NCI-H82 (cell line): ENCODE data around the gene GNAS.
A peak's percentile ranks its signal among the peaks of the same experiment; 100 is the strongest.

Experiments
- DNase-seq: peaks from one replicate; lab custom pipeline; 2025; lab: John Stamatoyannopoulos, UW

GNAS gene

DNA sequence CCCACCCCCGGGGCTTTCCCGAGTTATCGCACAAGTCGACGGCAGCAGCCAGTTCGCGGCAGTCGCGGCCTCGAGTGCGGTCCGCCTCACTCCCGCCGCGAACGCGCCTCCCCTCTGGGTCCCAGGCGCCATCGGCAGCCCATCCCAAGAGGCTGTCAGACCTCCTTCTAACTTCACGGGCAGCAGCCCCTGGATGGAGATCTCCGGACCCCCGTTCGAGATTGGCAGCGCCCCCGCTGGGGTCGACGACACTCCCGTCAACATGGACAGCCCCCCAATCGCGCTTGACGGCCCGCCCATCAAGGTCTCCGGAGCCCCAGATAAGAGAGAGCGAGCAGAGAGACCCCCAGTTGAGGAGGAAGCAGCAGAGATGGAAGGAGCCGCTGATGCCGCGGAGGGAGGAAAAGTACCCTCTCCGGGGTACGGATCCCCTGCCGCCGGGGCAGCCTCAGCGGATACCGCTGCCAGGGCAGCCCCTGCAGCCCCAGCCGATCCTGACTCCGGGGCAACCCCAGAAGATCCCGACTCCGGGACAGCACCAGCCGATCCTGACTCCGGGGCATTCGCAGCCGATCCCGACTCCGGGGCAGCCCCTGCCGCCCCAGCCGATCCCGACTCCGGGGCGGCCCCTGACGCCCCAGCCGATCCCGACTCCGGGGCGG lies 1.6 kb downstream of the GNAS start:
- no peak for DNase-seq

DNA sequence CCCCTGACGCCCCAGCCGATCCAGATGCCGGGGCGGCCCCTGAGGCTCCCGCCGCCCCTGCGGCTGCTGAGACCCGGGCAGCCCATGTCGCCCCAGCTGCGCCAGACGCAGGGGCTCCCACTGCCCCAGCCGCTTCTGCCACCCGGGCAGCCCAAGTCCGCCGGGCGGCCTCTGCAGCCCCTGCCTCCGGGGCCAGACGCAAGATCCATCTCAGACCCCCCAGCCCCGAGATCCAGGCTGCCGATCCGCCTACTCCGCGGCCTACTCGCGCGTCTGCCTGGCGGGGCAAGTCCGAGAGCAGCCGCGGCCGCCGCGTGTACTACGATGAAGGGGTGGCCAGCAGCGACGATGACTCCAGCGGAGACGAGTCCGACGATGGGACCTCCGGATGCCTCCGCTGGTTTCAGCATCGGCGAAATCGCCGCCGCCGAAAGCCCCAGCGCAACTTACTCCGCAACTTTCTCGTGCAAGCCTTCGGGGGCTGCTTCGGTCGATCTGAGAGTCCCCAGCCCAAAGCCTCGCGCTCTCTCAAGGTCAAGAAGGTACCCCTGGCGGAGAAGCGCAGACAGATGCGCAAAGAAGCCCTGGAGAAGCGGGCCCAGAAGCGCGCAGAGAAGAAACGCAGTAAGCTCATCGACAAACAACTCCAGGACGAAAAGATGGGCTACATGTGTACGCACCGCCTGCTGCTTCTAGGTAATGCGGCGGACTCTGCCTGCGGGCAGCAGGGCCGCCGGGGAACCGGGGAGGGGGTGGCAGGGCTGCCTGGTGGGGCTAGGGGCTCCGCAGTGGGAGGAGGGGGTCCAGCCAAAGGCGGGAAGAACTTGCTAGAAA lies 2.3 kb downstream of the GNAS start:
- peak; percentile 26 for DNase-seq

DNA sequence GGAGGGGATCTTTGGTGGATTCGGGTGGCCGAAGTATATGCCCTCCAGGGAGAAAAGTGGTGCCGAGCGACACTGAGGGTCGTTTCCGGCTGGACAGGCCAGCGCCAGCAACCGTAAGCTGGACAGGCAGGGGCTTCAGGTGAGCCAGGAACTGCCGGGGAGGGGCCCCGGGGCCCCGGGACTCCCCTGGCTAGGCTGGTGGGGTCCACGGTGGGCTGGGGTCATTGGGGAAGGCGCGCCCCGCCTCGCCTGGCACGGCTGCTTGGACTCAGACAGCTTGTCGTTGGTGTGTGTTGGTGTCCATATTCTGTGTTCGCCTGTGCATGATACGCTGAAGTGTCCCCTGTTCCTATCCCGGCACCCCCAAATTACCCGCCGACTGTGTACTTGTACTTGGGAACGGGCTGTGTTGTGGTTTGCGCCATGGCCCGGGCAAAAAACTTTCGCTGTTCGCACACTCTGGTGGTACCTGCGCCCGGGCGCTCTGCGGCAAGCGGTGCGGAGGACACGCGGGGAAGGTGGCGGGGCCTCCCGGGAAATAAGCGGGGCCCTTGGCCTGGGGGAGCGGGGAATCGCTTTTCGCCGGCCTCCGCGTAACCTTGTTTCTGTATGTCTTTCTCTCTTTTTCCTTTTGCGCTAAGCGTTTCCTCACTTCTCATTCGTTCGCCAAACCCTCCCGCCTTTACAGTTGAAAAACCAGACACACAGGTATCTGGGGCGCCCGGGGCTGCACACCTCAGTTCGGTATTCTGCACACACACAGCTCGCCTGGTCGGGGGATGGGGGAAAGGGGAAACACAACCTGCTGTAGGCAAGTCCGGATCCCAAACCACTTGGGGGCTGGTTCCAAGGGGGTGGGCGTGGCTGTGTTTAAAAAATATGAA lies 3.2 kb downstream of the GNAS start:
- no peak for DNase-seq

DNA sequence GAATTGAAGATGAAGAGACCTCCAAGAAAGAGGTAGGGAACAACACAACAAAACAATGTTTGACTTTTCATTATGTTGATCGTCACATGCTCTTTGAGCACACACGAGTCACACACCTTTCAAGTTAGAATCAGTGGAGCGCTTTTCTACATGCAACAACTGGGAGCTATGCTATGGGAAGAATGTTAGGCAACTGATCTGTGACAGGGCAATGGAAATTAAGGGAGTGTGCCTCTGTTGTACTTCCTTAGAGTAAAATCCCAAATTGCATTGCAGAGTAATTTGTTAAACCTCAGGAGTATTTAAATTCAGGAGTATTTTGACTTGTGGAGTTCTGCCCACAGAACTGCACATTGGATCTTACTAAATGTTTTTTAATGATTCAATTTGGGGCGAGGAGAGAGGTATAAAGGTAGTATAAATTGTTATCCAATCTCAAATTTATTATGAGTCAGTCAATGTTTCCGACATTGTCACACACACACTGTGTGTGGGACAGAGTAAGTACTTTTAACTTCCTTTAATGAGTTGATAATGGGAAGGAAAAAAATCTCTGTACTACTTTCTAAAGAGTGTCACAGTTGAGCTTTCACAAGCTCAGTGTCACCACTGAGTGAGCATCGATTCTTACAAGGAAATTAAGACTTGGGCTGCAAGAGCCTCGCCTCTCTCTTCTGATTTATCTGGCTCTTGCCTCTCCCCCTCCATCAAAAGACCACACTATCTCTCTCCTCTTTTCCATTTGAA lies 10.7 kb downstream of the GNAS start:
- no peak for DNase-seq

DNA sequence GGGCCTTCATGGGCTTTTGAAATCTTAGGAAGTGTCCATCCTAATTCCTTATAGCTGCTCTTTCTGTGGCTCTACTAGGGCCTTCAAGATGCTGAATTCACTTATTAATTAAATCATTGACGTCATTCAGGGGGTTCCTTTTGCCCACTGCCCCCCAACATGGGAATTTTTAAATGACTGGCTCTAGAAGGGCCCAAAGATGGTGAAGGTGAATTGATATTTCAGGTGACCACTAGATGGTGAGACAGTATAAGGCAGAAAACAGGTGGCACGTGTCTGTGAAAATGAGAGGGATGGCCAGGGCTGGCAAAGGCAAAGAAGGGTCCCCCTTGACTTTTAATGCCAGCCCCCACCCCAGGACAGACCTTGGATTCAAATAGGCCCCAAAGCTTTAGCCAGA lies 11.8 kb downstream of the GNAS start:
- DNase-seq, result peak; percentile 27

DNA sequence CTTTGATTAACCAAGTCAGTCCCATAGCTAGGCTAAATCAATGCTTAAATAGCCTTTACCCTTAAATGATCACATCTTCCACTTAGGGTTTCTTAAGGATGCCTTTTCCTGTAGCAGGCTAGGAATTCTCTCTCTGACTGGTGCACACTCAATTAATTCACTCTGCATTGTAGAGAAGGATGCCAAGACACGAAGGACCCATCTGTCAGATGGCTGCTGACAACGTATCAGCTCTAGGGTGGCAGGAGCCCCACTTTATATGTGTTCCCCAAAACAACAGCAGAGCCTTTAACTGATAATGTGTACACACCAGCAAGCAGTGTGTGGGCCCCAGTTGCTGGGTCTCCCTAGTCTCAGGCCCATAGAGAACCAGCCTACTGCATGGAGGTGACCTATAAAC lies 13.3 kb downstream of the GNAS start:
- no peak for DNase-seq

DNA sequence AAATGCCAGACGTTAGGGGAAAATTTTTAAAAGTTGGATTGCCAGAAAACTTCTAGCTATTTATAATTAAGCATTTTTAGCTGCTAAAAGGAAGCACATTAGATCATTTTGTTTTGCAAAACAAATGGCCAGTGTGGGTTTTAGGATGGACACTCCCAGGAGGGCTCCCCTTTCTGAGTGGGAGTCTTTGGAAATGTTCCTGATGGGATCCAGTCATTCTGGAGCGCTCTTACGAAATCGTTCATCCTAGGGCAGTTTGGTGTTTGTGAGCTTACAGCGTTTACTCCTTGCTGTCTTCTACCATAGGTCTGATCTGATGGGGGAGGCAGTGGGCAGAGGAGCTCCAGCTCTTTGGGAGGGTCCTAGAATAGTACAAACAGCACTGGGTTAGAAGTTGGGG lies 14.7 kb downstream of the GNAS start:
- DNase-seq, result no peak

DNA sequence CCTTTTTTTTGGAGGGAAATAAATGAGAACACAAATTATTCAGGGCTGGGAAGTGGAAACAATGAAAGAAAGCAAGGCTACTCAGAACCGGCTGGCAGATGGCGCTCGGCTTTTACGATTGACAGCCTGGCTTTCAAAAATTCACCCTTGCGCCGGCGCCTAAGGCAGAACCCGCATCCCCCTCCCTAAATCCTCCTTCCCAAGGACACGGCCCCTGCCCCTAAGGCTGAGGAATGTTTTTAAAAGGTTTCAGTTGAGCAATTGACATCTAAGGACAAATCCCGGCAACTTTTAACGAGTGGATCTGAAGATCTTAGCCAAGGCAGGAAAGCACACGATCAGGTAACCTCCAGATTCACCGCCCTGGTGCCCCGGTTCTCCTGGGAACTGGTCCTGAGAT lies 16.3 kb downstream of the GNAS start:
- DNase-seq, result peak; percentile 86

DNA sequence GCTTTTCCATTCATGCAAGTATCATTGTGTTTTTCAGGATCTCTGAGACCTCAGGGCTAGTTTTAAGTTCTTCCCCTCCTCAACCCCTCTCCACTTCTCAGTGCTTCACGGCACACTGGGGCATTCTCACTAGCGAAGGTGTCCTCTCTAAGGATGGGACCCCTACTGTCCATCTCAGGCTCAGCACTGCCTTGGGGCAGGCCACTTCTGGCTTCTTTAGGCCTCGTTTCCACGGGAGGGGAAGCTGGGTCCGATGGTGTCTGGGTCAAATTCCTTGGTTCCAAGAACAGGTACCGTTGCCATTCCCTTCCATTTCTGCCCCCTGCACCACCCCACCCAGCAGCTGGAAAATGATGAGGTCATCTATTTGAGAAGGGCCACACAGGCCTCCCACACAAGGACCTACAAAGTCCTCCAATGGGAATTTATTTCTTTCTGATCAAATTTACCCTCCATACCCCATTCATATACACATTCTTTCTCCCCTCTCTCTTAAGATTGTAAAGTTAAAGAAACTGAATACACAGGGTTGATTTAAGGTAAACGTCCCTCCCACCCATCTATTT lies 17.2 kb downstream of the GNAS start:
- DNase-seq, result no peak

DNA sequence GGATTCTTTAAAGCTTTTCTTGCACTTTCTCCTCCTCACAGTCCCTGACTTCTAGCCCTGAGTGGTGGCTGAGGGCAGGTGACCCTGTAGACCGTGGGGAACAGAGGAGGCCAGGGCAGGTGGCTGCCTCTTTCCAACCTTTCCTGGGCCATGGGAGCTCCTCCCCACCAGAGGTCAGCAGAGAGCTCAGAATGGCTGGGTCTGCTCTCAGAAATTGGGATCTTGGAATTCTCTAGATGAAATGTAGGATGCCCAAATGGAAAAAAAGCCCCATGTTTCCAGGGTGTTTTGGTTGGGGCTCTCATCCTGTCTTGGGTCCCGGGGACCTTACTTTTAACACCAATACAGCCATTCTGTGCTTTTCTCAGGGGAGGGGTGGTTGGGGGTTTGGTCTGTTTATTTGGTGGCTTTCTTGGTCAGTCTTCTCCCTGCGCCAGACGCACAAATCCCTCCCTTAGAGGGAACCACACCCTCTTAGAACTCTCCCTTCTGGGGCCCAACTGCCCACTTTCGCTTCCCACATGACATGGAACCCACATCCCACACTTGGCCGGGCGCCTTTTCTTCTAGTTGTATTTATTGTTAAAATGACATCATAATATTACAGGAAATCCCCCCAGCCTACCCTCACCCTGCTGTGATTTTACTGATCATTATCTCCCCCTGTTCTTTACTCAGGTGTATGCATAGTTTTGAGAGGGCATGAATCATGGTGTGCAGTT lies 17.9 kb downstream of the GNAS start:
- peak; percentile 86 for DNase-seq

DNA sequence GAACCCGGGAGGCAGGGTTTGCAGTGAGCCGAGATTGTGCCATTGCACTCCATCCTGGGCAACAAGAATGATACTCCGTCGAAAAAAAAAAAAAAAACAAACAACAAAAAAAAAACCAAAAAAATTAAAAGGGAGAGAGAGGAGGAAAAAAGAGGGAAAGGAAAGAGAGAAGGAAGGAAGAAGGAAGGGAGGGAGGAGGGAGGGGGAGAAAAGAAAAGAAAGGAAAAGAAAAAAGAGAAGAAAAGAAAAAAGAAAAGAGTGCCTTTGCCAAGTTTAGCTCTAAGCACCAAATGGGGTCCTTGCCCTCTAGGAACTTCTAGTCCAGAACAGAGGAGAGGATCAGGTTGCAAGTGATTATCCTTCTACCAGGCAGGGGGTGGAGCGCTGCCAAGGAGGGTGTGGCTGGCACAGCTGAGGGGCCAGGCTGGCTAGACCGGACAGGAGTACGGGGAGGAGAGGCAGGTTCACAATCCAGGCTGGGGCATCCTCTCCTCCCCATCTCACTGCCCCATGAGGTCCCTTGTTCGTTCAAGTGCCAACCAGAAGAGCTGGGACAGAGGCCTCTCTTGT lies 19.1 kb downstream of the GNAS start:
- no peak for DNase-seq

DNA sequence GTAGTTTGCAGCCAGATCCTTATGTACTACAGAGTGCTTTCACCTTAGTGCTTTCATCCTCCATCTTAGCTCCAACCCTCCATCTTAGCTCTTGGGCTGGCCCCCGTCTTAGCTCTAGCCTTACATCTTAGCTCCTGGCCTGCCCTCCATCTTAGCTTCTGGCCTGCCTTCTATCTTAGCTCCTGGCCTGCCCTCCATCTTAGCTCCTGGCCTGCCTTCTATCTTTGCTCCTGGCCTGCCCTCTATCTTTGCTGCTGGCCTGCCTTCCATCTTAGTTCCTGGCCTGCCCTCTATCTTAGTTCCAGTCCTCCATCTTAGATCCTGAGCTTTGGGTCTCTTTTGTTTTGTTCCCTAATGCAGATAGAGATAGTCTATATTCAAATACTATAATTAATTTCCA lies 22.0 kb downstream of the GNAS start:
- DNase-seq, result no peak

DNA sequence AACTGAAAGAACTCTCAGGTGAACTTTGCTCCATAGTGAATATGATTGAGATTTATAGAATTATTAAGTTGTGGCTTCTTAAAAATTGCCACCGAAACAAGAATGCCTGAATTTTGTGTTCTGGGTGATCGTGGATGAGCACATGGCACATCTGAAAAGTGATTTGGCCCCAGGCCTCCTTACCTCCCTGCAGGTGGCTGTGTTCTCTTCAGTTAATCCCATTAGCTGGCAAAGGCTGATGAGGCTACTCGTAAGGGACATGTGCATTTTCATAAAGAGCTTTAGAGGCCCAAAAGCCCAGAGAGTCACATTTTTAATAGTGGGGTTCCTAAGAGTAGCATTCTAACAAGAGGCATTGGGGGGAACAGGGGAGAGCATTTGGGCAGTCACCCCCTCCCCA lies 22.6 kb downstream of the GNAS start:
- DNase-seq, result peak; percentile 85

DNA sequence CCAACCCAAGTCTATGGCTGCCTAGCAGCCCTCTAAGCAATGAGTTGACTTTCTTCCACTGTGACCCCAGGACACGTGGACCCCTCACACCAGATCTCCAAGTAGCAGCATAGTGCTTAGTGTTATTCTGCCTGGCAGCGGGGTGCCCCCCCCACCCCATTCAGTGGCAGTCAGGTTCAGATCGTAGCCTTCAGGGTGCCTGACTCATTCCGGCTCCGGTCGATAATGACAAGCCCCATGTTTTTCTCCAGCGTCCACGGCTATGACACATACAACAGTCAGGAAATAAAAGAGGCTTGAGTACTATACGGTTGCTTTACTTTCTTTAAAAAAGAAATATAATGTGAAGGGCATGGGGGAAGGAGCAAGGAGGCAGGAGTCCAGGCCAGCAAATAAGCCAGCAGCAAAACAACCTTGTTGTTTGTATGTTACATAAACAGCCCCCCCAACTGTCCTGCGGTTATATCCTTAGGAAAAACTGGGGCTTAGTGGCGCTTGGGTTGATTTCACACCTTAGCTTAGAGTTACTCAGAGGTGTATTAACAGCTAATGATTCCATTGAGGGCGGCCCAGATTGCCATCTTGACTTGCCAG lies 23.1 kb downstream of the GNAS start:
- peak; percentile 31 for DNase-seq

DNA sequence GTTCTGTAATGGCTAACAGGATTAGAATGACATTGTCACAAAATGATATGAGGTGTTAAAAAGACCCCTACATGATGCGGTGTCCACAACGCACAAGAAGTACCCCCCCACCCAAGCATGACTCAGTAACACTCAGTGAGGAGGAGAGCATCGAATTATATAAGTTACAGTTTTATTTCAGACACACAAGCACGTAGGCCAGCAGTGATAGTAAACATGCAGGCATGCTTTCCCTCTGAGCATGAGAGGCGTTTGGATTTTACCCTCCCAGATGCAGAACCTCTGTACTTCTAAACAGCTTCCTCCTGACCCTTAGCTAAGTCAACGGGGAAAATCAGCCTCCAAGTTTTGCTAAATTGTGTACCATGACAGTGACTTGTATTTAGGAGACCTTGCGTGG lies 23.9 kb downstream of the GNAS start:
- no peak for DNase-seq

DNA sequence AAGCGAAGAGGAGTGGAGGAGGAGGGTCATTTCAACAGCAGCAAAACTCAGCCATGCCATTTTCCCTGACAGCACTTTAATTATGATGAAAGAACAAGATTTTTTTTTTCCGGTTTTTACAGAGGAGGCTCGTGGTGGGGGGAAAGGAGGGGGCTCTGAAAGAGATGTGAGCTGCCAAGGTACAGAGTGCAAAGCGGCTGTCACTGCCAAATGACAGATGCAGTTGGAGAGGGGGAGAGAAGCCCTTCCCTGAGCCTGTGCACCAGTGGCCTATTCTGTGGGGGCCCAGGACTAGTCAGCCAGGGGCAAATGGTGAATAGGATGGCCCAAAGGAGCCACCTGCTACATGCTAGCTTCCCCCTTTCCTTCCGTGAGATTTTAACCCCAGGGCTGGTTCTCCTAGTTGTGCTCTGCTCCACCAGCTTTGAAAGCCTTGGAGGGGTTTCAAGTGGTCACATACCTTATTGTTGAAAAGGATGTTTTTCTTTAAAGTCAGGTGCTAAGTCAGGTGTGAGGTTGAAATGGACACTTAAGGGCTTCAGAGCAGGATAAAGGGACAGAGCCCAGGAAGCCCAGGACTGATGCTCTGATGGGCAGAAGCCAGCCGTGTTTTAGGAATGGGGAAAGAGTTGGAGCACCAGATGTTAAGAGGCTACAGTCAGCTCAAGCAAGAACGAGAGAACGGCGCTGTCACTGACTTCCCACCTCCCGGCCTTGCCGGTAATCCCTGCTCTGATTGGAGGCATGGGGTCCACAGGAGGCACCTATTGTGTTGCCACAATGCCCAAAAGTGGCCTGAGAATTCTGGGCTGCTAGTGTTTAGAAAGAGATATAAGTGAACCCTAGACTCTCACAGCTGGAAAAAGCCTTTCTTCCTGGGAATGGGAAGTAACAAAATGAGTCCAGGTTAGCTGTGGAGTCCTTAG lies 24.8 kb downstream of the GNAS start:
- peak; percentile 75 for DNase-seq

DNA sequence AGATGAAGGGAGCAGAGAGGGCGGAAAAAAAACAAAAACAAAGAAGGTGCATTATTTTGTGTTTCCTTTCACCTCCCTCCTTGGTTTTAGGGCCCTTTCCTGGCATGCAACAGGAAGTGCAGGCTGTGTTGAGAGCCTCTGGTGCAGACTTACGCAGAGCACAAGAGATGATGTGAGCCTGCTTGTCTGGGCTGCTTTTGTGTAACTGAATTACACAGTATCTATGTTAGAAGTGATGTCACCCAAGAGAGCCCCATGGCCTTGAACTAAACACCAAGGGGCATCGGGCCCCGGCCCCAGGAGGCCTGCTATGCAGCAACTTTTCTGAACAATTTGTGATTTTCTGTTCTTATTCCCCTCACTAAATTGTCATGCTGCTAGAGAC lies 25.5 kb downstream of the GNAS start:
- DNase-seq, result peak; percentile 38

DNA sequence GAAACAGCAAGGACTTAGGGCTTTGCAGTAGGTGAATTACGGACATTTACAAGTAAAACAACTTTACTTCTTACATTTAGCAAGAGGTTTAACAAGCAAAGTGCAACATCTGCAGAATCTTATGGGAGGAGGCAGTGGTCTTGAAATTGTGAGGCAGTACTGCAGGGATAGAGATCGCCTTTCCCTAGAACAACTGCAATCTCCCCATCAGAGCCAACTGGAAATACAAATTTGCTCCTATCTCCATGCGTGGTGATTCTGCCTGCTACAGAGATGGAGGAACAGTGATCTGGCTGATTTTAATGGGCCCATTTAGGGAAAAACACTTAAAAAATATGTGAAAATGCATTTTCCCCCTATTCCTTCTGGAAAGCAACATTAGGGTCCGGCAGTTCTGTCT lies 25.9 kb downstream of the GNAS start:
- DNase-seq, result no peak

DNA sequence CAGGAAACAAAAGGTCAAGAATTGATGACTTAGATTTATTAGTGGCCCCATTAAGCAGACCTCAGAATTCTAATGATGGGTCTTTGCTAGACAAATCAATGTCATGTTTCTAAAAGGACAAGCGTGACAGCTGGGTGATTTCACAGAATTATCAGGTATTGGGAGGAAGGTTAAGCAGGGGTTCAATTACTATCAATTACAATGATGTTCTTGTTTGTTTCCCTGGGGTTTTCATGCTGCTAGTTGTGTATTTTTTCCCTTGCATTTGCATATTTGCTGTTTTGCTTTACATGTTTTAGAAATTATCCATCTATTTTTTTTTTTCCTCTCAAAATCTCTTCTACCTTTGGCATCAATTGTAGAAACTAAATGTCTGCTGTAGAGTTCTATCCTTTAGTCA lies 27.9 kb downstream of the GNAS start:
- no peak for DNase-seq
